ENCODE results near the gene MAG. TPM values are rescaled to one million over a fixed set of nuclear protein-coding genes. Genes with fewer than 3 reads are reported as not detected.
A peak's percentile ranks its signal among the peaks of the same experiment; 100 is the strongest.

Gene MAG
- total and polyA plus RNA-seq, 2 of the 13 experiments (the other 11 are each of a cell fraction or from before 2014, with no cell fraction given), result 0.20 to 1.3 TPM

GRCh38 chr19:35269438-35270117 lies 22.4 kb upstream of the MAG start (continued):
- peak; percentile 26; the same call in 1 of the 2 replicates for TF ChIP-seq TFDP2 (CRISPR knock-in tag; IDR thresholded peaks at IDR 0.05)
- no peak for TF ChIP-seq ZBTB43 (CRISPR knock-in tag; conservative IDR thresholded peaks at IDR 0.05)
- no peak for TF ChIP-seq THAP8 (CRISPR knock-in tag; IDR thresholded peaks at IDR 0.05; ENCODE audit: borderline replicate concordance)
- no peak for TF ChIP-seq ZFP41 (CRISPR knock-in tag; IDR thresholded peaks at IDR 0.05; ENCODE audit: borderline replicate concordance)
- peak; percentile 54 for TF ChIP-seq SKI (IDR thresholded peaks at IDR 0.05; ENCODE audit: partially characterized antibody)
- peak; percentile 52 for TF ChIP-seq RARA (CRISPR knock-in tag; IDR thresholded peaks at IDR 0.05)
- TF ChIP-seq POLR2G (IDR thresholded peaks at IDR 0.05; ENCODE audit: low read depth, low read length), result 0 out of 2 replicates have a peak, but pooled peaks have one; percentile 40
- TF ChIP-seq XRCC5 (optimal IDR thresholded peaks at IDR 0.05; ENCODE audit: low read length), result peak; percentile 16
- 0 out of 2 replicates have a peak, but pooled peaks have one; percentile 28 for TF ChIP-seq HOXA5 (CRISPR knock-in tag; IDR thresholded peaks at IDR 0.05)
- no peak for TF ChIP-seq GTF2F1 (IDR thresholded peaks at IDR 0.05; ENCODE audit: low read length)
- peak; percentile 73; the same call in 1 of the 2 replicates for TF ChIP-seq ZNF331 (CRISPR knock-in tag; IDR thresholded peaks at IDR 0.05)
- TF ChIP-seq ZFP82 (CRISPR knock-in tag; IDR thresholded peaks at IDR 0.05; ENCODE audit: borderline replicate concordance), result 0 out of 2 replicates have a peak, but pooled peaks have one; percentile 62
- no peak for TF ChIP-seq ZNF513 (CRISPR knock-in tag; conservative IDR thresholded peaks at IDR 0.05)
- TF ChIP-seq BCL6 (CRISPR knock-in tag; IDR thresholded peaks at IDR 0.05), result peak; percentile 14; the same call in 1 of the 2 replicates
- TF ChIP-seq MXD4 (CRISPR knock-in tag; IDR thresholded peaks at IDR 0.05), result peak; percentile 69
- TF ChIP-seq SOX13 (IDR thresholded peaks at IDR 0.05), result no peak
- peak in 1 of 2 experiments; percentile 18; a peak in 1 of 4 replicates for TF ChIP-seq SOX13 (CRISPR knock-in tag; conservative IDR thresholded peaks at IDR 0.05 in 1 of 2, IDR thresholded peaks at IDR 0.05 in 1 of 2)
- 0 out of 2 replicates have a peak, but pooled peaks have one; percentile 18 for TF ChIP-seq ZNF674 (CRISPR knock-in tag; IDR thresholded peaks at IDR 0.05; ENCODE audit: low read depth)
- TF ChIP-seq HNRNPK (IDR thresholded peaks at IDR 0.05; ENCODE audit: low read depth, low read length, poor library complexity, severe bottlenecking), result peak; percentile 94
- no peak for TF ChIP-seq ZNF292 (CRISPR knock-in tag; IDR thresholded peaks at IDR 0.05; ENCODE audit: borderline replicate concordance, low read depth)
- no peak for TF ChIP-seq ZBTB4 (CRISPR knock-in tag; IDR thresholded peaks at IDR 0.05; ENCODE audit: borderline replicate concordance)
